ENCODE measurements around the gene NOP53. TPM values are rescaled to one million over a fixed set of nuclear protein-coding genes. Genes with fewer than 3 reads are reported as not detected.
A peak's percentile ranks its signal among the peaks of the same experiment; 100 is the strongest.
"Not testable (repeated sequence)": the region's sequence is repeated elsewhere in the genome, so short reads cannot be mapped to it uniquely, and the experiment has no call there.

Gene NOP53
- total RNA-seq, 4 donors from 2014 or later = 350 to 500 (median 454) TPM

- TF ChIP-seq POLR2A (IDR thresholded peaks at IDR 0.05; ENCODE audit: low read depth) (no peak), CTCF (IDR thresholded peaks at IDR 0.05) (no peak), EP300 (IDR thresholded peaks at IDR 0.05) (no peak), POLR2AphosphoS5 (IDR thresholded peaks at IDR 0.05) (peak; percentile 84 to 87)
- no peak for DNase-seq (ENCODE audit: extremely low spot score)
- WGBS = 38% methylated on average over 21 of the region's 24 CpGs
Measured at GRCh38 chr19:47779524-47780214, 34.3 kb downstream of the NOP53 start.

DNA sequence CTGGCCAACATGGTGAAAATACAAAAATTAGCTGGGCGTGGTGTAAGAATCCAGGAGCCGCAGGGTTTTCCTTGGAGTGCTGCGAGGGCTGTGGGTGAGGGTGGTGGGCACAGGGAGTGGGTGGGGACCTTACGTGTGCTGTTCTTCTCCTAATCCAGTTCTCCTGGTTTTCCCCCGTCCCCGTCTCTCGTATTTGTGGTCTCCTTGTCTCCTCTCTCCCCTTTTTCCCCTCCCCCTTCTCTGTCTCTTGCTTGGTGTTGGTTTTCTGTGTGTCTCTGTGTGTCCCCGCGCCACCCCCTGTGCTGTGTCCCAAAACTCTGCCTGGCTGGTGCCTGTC is 34.8 kb downstream of the NOP53 start:
- 52% methylated on average over 9 of the region's 9 CpGs for WGBS
- intact Hi-C loops (cut with DNase I) = loop anchor here (10.0 kb wide), 1 partner anchor 345 kb away; no protein-coding TSS in a partner anchor
- Histone ChIP-seq H3K27ac (replicated peaks in 1 of 4) (peak overlapping the region; percentile 97 to 100 (median 98)), H3K9me3 (no peaks in the 10 kb centered on the region), H3K4me3 (peak overlapping the region; percentile 80 to 94 (median 90)), H3K4me1 (peaks cover 42 to 69% (median 59%) of the 10 kb centered on the region in 4 donors), H3K36me3 (peaks cover 26 to 47% (median 43%) of the 10 kb centered on the region in 4 donors), H3K27me3 (no peaks in the 10 kb centered on the region)
- no peak for TF ChIP-seq CTCF (IDR thresholded peaks at IDR 0.05)
- no peak for TF ChIP-seq POLR2A (IDR thresholded peaks at IDR 0.05; ENCODE audit: low read depth)
- TF ChIP-seq EP300 (IDR thresholded peaks at IDR 0.05) = no peak
- no peak for TF ChIP-seq POLR2AphosphoS5 (IDR thresholded peaks at IDR 0.05)
- DNase-seq (ENCODE audit: extremely low spot score) = no peak

More at GRCh38 chr19:47779524-47780214, 34.3 kb downstream of the NOP53 start:
- Histone ChIP-seq H3K27ac (replicated peaks in 1 of 4) (peak overlapping the region; percentile 97 to 100 (median 98)), H3K27me3 (no peaks in the 10 kb centered on the region), H3K9me3 (no peaks in the 10 kb centered on the region), H3K36me3 (peaks cover 21 to 42% (median 38%) of the 10 kb centered on the region in 4 donors), H3K4me1 (peaks cover 42 to 69% (median 59%) of the 10 kb centered on the region in 4 donors), H3K4me3 (peak overlapping the region; percentile 80 to 94 (median 90))
- intact Hi-C loops (cut with DNase I) = loop anchor here (10.0 kb wide), 1 partner anchor 345 kb away; no protein-coding TSS in a partner anchor

DNA sequence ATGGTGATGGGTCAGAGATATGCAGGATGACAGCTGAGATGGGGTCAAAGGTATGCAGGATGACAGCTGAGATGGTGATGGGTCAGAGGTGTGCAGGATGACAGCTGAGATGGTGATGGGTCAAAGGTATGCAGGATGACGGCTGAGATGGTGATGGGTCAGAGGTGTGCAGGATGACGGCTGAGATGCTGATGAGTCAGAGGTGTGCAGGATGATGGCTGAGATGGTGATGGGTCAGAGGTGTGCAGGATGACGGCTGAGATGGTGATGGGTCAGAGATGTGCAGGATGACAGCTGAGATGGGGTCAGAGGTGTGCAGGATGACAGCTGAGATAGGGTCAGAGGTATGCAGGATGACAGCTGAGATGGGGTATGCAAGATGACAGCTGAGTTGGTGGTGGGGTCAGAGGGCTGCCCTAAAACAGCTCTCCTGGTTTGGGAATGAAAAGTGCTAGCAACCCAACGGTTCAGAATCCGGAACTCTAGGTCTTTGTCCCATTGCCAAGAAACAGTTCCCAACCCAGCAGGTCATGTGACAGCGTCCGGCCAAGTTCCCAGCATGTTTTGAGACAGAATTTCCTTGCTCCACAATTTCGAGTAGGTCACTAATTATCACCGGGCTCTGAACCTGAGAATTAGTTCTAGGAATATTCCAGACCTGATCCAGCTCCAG is 36.4 kb downstream of the NOP53 start:
- H3K27me3 ChIP-seq = no peaks in the 10 kb centered on the region
- peak overlapping the region; percentile 97 to 100 (median 98) for H3K27ac ChIP-seq (replicated peaks in 1 of 4)
- no peak for TF ChIP-seq POLR2A (IDR thresholded peaks at IDR 0.05; ENCODE audit: low read depth)
- peak in 1 of 2 donors; percentile 79 for TF ChIP-seq POLR2AphosphoS5 (IDR thresholded peaks at IDR 0.05)
- TF ChIP-seq EP300 (IDR thresholded peaks at IDR 0.05) = no peak
- TF ChIP-seq CTCF (IDR thresholded peaks at IDR 0.05) = no peak
- H3K4me3 ChIP-seq = peak overlapping the region in 3 of 4 donors; percentile 80 to 94 (median 90)
- H3K9me3 ChIP-seq = no peaks in the 10 kb centered on the region
- peaks cover 35 to 62% (median 56%) of the 10 kb centered on the region in 4 donors for H3K36me3 ChIP-seq
- peaks cover 42 to 67% (median 60%) of the 10 kb centered on the region in 4 donors for H3K4me1 ChIP-seq
- WGBS = 25% methylated on average over 9 of the region's 9 CpGs
- intact Hi-C loops (cut with DNase I) = loop anchor here (10.0 kb wide), 1 partner anchor 347 kb away; no protein-coding TSS in a partner anchor
- no peak for DNase-seq (ENCODE audit: extremely low spot score)

- peak overlapping the region in 3 of 4 donors; percentile 23 to 59 (median 34) for H3K27ac ChIP-seq (replicated peaks in 1 of 4)
- H3K36me3 ChIP-seq = peaks cover 35 to 65% (median 55%) of the 10 kb centered on the region in 4 donors
- TF ChIP-seq POLR2AphosphoS5 (IDR thresholded peaks at IDR 0.05) = peak in 1 of 2 donors; percentile 13
- TF ChIP-seq POLR2A (IDR thresholded peaks at IDR 0.05; ENCODE audit: low read depth) = no peak
- TF ChIP-seq CTCF (IDR thresholded peaks at IDR 0.05) = no peak
- no peak for TF ChIP-seq EP300 (IDR thresholded peaks at IDR 0.05)
- intact Hi-C loops (cut with DNase I) = loop anchor here (5.0 to 10.0 kb wide), 2 partner anchors 74 to 352 kb away; partner anchors contain the start of gene EHD2
- no peaks in the 10 kb centered on the region for H3K9me3 ChIP-seq
- DNase-seq (ENCODE audit: extremely low spot score) = no peak
- no peak overlapping the region for H3K4me3 ChIP-seq
- peaks cover 20 to 57% (median 49%) of the 10 kb centered on the region in 4 donors for H3K4me1 ChIP-seq
- WGBS = 82% methylated on average over 7 of the region's 7 CpGs
- no peaks in the 10 kb centered on the region for H3K27me3 ChIP-seq
Measured at GRCh38 chr19:47786566-47786965, 41.2 kb downstream of the NOP53 start.

GRCh38 chr19:47787307-47787706 is 42.0 kb downstream of the NOP53 start:
- peaks cover 35 to 57% (median 49%) of the 10 kb centered on the region in 4 donors for H3K36me3 ChIP-seq
- H3K4me3 ChIP-seq; H3K9me3 ChIP-seq; H3K27me3 ChIP-seq; DNase-seq (ENCODE audit: extremely low spot score): not testable (repeated sequence)
- peak overlapping the region; percentile 11 to 59 (median 28) for H3K27ac ChIP-seq (replicated peaks in 1 of 4)
- intact Hi-C loops (cut with DNase I) = loop anchor here (5.0 to 10.0 kb wide), 2 partner anchors 75 to 353 kb away; partner anchors contain the start of gene EHD2
- 81% methylated on average over 9 of the region's 10 CpGs for WGBS
- peaks cover 12 to 49% (median 42%) of the 10 kb centered on the region in 4 donors for H3K4me1 ChIP-seq

- H3K4me1 ChIP-seq = peaks cover 0 to 31% (median 27%) of the 10 kb centered on the region in 4 donors
- WGBS = 92% methylated on average over 13 of the region's 13 CpGs
- H3K27ac ChIP-seq (replicated peaks in 1 of 4); DNase-seq (ENCODE audit: extremely low spot score); H3K9me3 ChIP-seq; H3K27me3 ChIP-seq; H3K4me3 ChIP-seq: not testable (repeated sequence)
- intact Hi-C loops (cut with DNase I) = loop anchor here (5.0 to 10.0 kb wide), 2 partner anchors 78 to 355 kb away; partner anchors contain the start of gene EHD2
- H3K36me3 ChIP-seq = peaks cover 12 to 32% (median 24%) of the 10 kb centered on the region in 4 donors
Measured at GRCh38 chr19:47789811-47790210, 44.5 kb downstream of the NOP53 start.
